ENCODE results near the gene CASP8AP2.

DNA sequence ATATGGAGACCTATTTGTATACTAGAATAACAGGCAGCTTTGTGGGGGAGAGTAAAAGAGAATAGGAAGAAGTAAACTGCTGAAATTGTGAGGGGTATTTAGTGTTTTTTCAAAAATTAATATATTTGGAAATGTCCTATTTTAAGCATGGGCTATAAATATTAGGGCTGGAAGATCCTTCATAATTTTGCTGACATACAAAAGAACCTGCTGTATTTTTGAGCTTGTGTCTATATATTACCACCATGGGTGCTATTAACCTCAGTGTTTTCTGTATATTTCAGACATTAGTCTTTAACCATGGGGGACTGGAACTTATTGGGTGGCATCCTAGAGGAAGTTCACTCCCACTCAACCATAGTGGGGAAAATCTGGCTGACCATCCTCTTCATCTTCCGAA is 64.5 kb downstream of the CASP8AP2 start, which contains the start of gene GJA10:
- TF ChIP-seq, protein P1, sequence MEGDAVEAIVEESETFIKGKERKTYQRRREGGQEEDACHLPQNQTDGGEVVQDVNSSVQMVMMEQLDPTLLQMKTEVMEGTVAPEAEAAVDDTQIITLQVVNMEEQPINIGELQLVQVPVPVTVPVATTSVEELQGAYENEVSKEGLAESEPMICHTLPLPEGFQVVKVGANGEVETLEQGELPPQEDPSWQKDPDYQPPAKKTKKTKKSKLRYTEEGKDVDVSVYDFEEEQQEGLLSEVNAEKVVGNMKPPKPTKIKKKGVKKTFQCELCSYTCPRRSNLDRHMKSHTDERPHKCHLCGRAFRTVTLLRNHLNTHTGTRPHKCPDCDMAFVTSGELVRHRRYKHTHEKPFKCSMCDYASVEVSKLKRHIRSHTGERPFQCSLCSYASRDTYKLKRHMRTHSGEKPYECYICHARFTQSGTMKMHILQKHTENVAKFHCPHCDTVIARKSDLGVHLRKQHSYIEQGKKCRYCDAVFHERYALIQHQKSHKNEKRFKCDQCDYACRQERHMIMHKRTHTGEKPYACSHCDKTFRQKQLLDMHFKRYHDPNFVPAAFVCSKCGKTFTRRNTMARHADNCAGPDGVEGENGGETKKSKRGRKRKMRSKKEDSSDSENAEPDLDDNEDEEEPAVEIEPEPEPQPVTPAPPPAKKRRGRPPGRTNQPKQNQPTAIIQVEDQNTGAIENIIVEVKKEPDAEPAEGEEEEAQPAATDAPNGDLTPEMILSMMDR (IDR thresholded peaks at IDR 0.05) = no peak
- TF ChIP-seq EP300 (IDR thresholded peaks at IDR 0.05; ENCODE audit: low read depth) (no peak), POLR2AphosphoS5 (IDR thresholded peaks at IDR 0.05) (no peak)
